Measurements from ENCODE around the gene C6orf136. TPM values are rescaled to one million over a fixed set of nuclear protein-coding genes. Genes with fewer than 3 reads are reported as not detected.

The C6orf136 gene
- total and polyA plus RNA-seq, 9 of the 15 experiments (the other 6 are each of a cell fraction or from before 2014, with no cell fraction given) = 14.1 to 63.1 (median 18.4) TPM

DNA sequence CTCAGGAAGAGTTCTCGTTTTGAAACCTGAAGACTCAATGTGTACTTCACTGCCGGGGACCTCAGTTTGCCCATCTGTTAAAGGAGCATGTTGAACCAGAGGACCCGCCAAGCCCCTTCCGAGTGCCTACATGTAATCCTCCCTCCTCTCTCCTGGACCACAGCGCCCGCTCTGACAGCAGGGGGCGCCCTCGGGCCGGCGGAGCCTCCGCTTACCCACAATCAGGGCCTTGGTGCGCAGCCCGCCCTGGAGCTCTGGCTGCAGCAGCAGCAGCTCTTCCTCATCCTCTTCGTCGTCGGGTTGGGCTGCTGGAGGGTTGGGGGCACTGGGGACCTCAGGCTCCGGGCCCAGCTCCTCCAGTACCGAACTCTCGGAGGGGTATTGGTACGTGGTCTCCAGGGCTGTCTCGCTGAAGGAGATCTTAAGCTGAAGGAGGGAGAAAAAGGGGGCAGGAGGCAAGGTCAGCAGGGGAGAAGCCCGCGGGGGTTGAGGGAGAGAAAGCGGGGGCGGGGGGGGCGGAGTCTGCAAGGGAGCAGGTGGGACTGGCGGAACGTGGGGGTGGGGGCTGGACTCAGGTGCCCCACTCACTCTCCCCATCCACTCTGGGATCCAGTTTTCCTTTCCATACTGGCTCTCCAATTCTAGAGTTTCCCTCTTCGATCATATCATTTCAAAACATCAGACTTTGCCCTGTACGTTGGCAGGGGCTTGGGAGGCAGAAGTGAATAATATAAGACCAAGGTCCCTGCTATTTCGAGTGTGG, 32.2 kb downstream of the C6orf136 start (continued):
- no peak for TF ChIP-seq NFXL1 (CRISPR knock-in tag; IDR thresholded peaks at IDR 0.05)
- no peak for TF ChIP-seq ZNF217 (CRISPR knock-in tag; IDR thresholded peaks at IDR 0.05)
- TF ChIP-seq AFF1 (IDR thresholded peaks at IDR 0.05; ENCODE audit: low read depth in 1 of 2, partially characterized antibody in 2 of 2) = no peak
- TF ChIP-seq KDM2B (CRISPR knock-in tag; IDR thresholded peaks at IDR 0.05) = 0 out of 2 replicates have a peak, but pooled peaks have one; percentile 9
- no peak for TF ChIP-seq ZNF134 (CRISPR knock-in tag; conservative IDR thresholded peaks at IDR 0.05)
- peak; percentile 26; the same call in 1 of the 2 replicates for TF ChIP-seq HDAC2 (IDR thresholded peaks at IDR 0.05)
- TF ChIP-seq RB1 (IDR thresholded peaks at IDR 0.05; ENCODE audit: low read depth) = peak; percentile 96
- no peak for TF ChIP-seq U2AF2 (optimal IDR thresholded peaks at IDR 0.05; ENCODE audit: low read depth, low read length)
- no peak for TF ChIP-seq NR2C1 (IDR thresholded peaks at IDR 0.05)
- TF ChIP-seq NR2C1 (tag; IDR thresholded peaks at IDR 0.05) = no peak
- 0 out of 2 replicates have a peak, but pooled peaks have one; percentile 38 for TF ChIP-seq L3MBTL2 (IDR thresholded peaks at IDR 0.05)
- no peak for TF ChIP-seq ZEB2 (IDR thresholded peaks at IDR 0.05)
- TF ChIP-seq, protein P1, sequence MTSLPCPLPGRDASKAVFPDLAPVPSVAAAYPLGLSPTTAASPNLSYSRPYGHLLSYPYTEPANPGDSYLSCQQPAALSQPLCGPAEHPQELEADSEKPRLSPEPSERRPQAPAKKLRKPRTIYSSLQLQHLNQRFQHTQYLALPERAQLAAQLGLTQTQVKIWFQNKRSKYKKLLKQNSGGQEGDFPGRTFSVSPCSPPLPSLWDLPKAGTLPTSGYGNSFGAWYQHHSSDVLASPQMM (CRISPR knock-in tag; IDR thresholded peaks at IDR 0.05) = no peak
- TF ChIP-seq CREB3 (tag; conservative IDR thresholded peaks at IDR 0.05; ENCODE audit: low read depth) = no peak
- no peak for TF ChIP-seq XRCC4 (IDR thresholded peaks at IDR 0.05; ENCODE audit: extremely low read depth, insufficient read depth, insufficient read length)
- peak; percentile 41; the same call in 1 of the 2 replicates for TF ChIP-seq ETV1 (tag; conservative IDR thresholded peaks at IDR 0.05; ENCODE audit: low read depth)
- no peak for TF ChIP-seq RFX7 (CRISPR knock-in tag; IDR thresholded peaks at IDR 0.05)
- TF ChIP-seq MBD1 (CRISPR knock-in tag; IDR thresholded peaks at IDR 0.05) = no peak
- peak in 1 of 2 experiments; percentile 72; a peak in 1 of 4 replicates for TF ChIP-seq TBL1XR1 (IDR thresholded peaks at IDR 0.05; ENCODE audit: low read length in 2 of 2)
- TF ChIP-seq POLR3A (IDR thresholded peaks at IDR 0.05; ENCODE audit: borderline replicate concordance, extremely low read depth, insufficient read depth, insufficient read length) = no peak
- no peak for TF ChIP-seq HNRNPL (IDR thresholded peaks at IDR 0.05; ENCODE audit: low read depth, low read length)
- no peak for TF ChIP-seq SAFB (IDR thresholded peaks at IDR 0.05; ENCODE audit: borderline replicate concordance, low read depth, low read length)
- TF ChIP-seq PHB2 (IDR thresholded peaks at IDR 0.05; ENCODE audit: low read depth) = no peak

All from K562 (cell line).